GM10266 (cell line): Measurements from ENCODE around the gene SNRPF.

ENCODE experiments used
- DNase-seq: peaks from one replicate; pipeline ENCODE4 v3.0.0; 2012; ENCODE audit errors: extremely low spot score
- TF ChIP-seq, protein P1 (sequence below): IDR thresholded peaks from 2 replicates; pipeline ENCODE4 v1.5.1; 2012; ENCODE audit warnings: mild to moderate bottlenecking, low read depth; ENCODE audit not compliant: control insufficient read depth, insufficient read depth; ENCODE audit errors: missing control alignments

The SNRPF gene

DNA sequence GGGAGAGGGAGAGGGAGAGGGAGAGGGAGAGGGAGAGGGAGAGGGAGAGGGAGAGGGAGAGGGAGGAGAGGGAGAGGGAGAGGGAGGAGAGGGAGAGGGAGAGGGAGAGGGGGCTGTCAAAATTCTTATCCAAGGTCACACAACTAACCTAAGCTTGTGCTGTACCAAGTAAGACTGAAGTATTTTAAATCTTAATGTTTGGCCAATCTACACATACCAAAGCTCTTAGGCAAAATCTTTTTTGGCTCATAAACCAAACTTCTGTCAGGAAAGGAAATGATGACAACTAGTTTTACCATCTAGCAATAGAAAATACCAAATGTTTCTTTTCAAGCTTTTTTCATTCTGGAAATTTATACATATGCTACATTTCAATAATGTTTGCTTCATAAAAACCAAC is 49.8 kb downstream of the SNRPF start:
- no peak for DNase-seq
- TF ChIP-seq, protein P1, sequence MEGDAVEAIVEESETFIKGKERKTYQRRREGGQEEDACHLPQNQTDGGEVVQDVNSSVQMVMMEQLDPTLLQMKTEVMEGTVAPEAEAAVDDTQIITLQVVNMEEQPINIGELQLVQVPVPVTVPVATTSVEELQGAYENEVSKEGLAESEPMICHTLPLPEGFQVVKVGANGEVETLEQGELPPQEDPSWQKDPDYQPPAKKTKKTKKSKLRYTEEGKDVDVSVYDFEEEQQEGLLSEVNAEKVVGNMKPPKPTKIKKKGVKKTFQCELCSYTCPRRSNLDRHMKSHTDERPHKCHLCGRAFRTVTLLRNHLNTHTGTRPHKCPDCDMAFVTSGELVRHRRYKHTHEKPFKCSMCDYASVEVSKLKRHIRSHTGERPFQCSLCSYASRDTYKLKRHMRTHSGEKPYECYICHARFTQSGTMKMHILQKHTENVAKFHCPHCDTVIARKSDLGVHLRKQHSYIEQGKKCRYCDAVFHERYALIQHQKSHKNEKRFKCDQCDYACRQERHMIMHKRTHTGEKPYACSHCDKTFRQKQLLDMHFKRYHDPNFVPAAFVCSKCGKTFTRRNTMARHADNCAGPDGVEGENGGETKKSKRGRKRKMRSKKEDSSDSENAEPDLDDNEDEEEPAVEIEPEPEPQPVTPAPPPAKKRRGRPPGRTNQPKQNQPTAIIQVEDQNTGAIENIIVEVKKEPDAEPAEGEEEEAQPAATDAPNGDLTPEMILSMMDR = no peak

DNA sequence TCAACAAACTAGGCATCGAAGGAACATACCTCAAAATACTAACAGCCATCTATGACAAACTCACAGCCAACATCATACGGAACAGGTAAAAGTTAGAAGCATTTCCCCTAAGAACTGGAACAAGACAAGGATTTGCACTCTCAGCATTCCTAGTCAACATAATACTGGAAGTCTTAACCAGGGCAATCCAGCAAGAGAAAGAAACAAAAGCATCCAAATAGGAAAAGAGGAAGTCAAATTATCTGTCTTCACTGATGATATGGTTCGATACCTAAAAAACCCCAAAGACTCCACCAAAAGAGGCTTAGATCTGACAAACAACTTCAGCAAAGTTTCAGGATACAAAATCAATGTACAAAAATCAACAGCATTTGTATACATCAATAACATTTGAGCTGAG is 51.1 kb downstream of the SNRPF start:
- TF ChIP-seq, protein P1 = no peak

More for the DNA sequence above, 51.1 kb downstream of the SNRPF start:
- no peak for DNase-seq
